ENCODE data around the gene HOMER3. TPM values are rescaled to one million over a fixed set of nuclear protein-coding genes. Genes with fewer than 3 reads are reported as not detected.

HOMER3 gene
- total and polyA plus RNA-seq, 2 experiments from 2014 or later = 16.7 to 38.4 TPM

- ATAC-seq = no peak
Observed at GRCh38 chr19:18948075-18948975, 7.3 kb upstream of the HOMER3 start.

More at GRCh38 chr19:18948075-18948975, 7.3 kb upstream of the HOMER3 start:
- H3F3A ChIP-seq (replicated peaks; ENCODE audit: low read depth) = no peaks in the 10 kb centered on the region
- H2AFZ ChIP-seq = no peak overlapping the region
- peaks cover 13% of the 10 kb centered on the region for H3K27me3 Mint-ChIP-seq (ENCODE audit: insufficient read depth, low read depth, poor library complexity)
- H3K9me2 ChIP-seq (ENCODE audit: insufficient read depth) = no peaks in the 10 kb centered on the region
- H3K4me3 Mint-ChIP-seq = no peak overlapping the region
- H4K20me1 ChIP-seq (replicated peaks; ENCODE audit: insufficient read depth) = no peaks in the 10 kb centered on the region
- H3K9me3 Mint-ChIP-seq = no peaks in the 10 kb centered on the region; the same call in 2 of the 3 replicates
- H3K27ac Mint-ChIP-seq = no peak overlapping the region
- H3K79me2 ChIP-seq (replicated peaks; ENCODE audit: insufficient read depth) = no peaks in the 10 kb centered on the region
- H3K36me3 ChIP-seq (ENCODE audit: insufficient read depth) = no peaks in the 10 kb centered on the region
- H3K36me3 Mint-ChIP-seq (ENCODE audit: low read depth) = peaks cover 9% of the 10 kb centered on the region; the same call in 2 of the 3 replicates
- H3K27me3 ChIP-seq (ENCODE audit: insufficient read depth) = no peaks in the 10 kb centered on the region
- no peak overlapping the region for H3K4me2 ChIP-seq
- no peak overlapping the region for H3K27ac ChIP-seq (ENCODE audit: low read depth)
- no peaks in the 10 kb centered on the region for H3K4me1 Mint-ChIP-seq
- no peak overlapping the region for H3K4me3 ChIP-seq
- no peak for TF ChIP-seq POLR2AphosphoS5 (IDR thresholded peaks at IDR 0.05; ENCODE audit: low read depth)
- TF ChIP-seq ZNF114 (CRISPR knock-in tag; IDR thresholded peaks at IDR 0.05) = no peak
- no peak for TF ChIP-seq ETS1 (IDR thresholded peaks at IDR 0.05)
- TF ChIP-seq ZNF462 (CRISPR knock-in tag; IDR thresholded peaks at IDR 0.05) = no peak
- TF ChIP-seq CTCF (conservative IDR thresholded peaks at IDR 0.05; ENCODE audit: low read depth in 2 of 2) = no peak
- no peak for TF ChIP-seq CREB1 (CRISPR knock-in tag; IDR thresholded peaks at IDR 0.05; ENCODE audit: low read depth)
- TF ChIP-seq EZH2 (IDR thresholded peaks at IDR 0.05; ENCODE audit: low read depth, unreplicated experiment) = no peak
- no peak for TF ChIP-seq NANOG (IDR thresholded peaks at IDR 0.05; ENCODE audit: borderline replicate concordance)
- no peak for TF ChIP-seq JUNB (IDR thresholded peaks at IDR 0.05; ENCODE audit: unreplicated experiment)
- TF ChIP-seq ZNF331 (CRISPR knock-in tag; IDR thresholded peaks at IDR 0.05; ENCODE audit: low read depth) = no peak
- no peak for TF ChIP-seq EZH2phosphoT487 (IDR thresholded peaks at IDR 0.05; ENCODE audit: unreplicated experiment)
- DNase-seq (ENCODE audit: low spot score) = no peak
- H3K4me1 ChIP-seq (ENCODE audit: insufficient read depth) = no peaks in the 10 kb centered on the region

All from GM23338 (cell line).